GM06990 (cell line): ENCODE data around the gene MISP.

Experiments used
- DNase-seq: peaks from one replicate; pipeline ENCODE4 v3.0.0-alpha.2; 2011; ENCODE audit not compliant: insufficient read length; ENCODE audit errors: extremely low read depth
- H3K27me3 ChIP-seq: replicated peaks from 2 replicates; pipeline ENCODE4 v1.6.0; 2011; ENCODE audit warnings: low read length; ENCODE audit not compliant: control insufficient read depth, insufficient read depth
- H3K36me3 ChIP-seq: 2 replicates; pipeline ENCODE4 v1.5.1; 2011; ENCODE audit warnings: low read length; ENCODE audit not compliant: control insufficient read depth, insufficient read depth
- H3K4me3 ChIP-seq: replicated peaks from 2 replicates; pipeline ENCODE4 v1.5.1; 2011; ENCODE audit warnings: low read depth, mild to moderate bottlenecking, control low read depth, low read length
- TF ChIP-seq, protein P1 (sequence below): IDR thresholded peaks from 2 replicates; pipeline ENCODE4 v1.5.1; 2011; ENCODE audit warnings: low read length, control low read depth, mild to moderate bottlenecking, inconsistent platforms; ENCODE audit not compliant: insufficient read depth, poor library complexity, severe bottlenecking

Gene MISP

DNA sequence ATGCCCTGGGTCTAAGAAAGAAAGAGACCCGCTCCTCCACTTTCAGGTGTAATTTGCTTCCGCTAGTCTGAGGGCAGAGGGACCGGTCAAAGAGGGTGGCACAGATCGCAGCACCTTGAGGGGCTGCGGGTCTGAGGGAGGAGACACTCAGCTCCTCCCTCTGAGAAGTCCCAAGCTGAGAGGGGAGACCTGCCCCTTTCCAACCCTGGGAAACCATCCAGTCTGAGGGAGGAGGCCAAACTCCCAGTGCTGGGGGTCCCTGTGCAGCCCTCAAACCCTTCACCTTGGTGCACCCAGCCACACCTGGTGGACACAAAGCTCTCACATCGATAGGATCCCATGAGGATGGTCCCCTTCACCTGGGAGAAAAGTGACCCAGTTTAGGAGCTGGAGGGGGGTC is 13.0 kb downstream of the MISP start:
- Histone ChIP-seq H3K27me3 (no peaks in the 10 kb centered on the region), H3K4me3 (no peak overlapping the region), H3K36me3 (no peaks in the 10 kb centered on the region)
- DNase-seq: no peak
- TF ChIP-seq, protein P1, sequence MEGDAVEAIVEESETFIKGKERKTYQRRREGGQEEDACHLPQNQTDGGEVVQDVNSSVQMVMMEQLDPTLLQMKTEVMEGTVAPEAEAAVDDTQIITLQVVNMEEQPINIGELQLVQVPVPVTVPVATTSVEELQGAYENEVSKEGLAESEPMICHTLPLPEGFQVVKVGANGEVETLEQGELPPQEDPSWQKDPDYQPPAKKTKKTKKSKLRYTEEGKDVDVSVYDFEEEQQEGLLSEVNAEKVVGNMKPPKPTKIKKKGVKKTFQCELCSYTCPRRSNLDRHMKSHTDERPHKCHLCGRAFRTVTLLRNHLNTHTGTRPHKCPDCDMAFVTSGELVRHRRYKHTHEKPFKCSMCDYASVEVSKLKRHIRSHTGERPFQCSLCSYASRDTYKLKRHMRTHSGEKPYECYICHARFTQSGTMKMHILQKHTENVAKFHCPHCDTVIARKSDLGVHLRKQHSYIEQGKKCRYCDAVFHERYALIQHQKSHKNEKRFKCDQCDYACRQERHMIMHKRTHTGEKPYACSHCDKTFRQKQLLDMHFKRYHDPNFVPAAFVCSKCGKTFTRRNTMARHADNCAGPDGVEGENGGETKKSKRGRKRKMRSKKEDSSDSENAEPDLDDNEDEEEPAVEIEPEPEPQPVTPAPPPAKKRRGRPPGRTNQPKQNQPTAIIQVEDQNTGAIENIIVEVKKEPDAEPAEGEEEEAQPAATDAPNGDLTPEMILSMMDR: no peak

GRCh38 chr19:764301-764700 is 13.4 kb downstream of the MISP start:
- Histone ChIP-seq H3K4me3 (no peak overlapping the region), H3K27me3 (no peaks in the 10 kb centered on the region), H3K36me3 (no peaks in the 10 kb centered on the region)
- no peak for DNase-seq
- TF ChIP-seq, protein P1: no peak

GRCh38 chr19:765179-765738 is 14.3 kb downstream of the MISP start:
- Histone ChIP-seq H3K4me3 (no peak overlapping the region), H3K36me3 (no peaks in the 10 kb centered on the region), H3K27me3 (no peaks in the 10 kb centered on the region)
- DNase-seq: no peak
- TF ChIP-seq, protein P1: no peak

DNA sequence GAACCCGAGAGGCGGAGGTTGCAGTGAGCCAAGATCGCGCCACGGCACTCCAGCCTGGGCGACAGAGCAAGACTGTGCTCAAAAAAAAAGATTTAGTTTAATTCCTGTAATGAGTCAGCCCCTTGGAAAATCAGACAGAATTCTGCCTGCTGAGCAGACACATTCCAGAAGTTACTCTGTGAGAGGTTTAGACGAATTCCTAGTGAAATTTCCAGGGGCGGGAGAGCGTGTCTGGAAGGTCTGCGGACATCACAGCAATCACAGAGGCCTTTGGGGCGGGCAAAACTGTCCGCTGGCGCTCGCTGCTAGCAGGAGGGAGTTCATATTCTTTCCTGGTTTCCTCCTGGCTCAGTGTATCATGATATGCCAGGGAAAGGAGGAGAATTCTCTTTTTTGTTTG is 17.5 kb downstream of the MISP start:
- no peaks in the 10 kb centered on the region for H3K36me3 ChIP-seq
- TF ChIP-seq, protein P1: no peak
- H3K27me3 ChIP-seq: no peaks in the 10 kb centered on the region
- no peak for DNase-seq
- H3K4me3 ChIP-seq: no peak overlapping the region

DNA sequence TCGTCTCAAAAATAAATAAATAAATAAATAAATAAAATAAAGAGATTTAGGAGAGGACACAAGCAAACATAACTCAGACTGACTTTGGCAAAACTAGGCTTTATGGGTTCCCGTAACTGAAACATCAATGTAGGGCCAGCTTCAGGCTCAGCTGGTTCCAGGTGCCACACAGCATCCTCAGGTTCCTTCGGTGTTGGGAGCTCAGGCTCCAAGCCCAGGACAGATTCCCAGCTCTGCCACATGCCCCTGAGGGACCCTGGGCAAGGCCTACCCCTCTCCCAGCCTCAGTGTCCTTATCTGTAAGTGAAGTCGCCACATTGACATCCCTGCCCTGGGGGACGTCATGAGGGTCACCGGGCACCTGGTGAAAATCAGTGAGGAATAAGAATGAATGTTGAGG is 18.7 kb downstream of the MISP start:
- H3K4me3 ChIP-seq: no peak overlapping the region
- DNase-seq: no peak

More for the DNA sequence above, 18.7 kb downstream of the MISP start:
- Histone ChIP-seq H3K27me3 (no peaks in the 10 kb centered on the region), H3K36me3 (no peaks in the 10 kb centered on the region)
- TF ChIP-seq, protein P1: no peak
